Globus pallidus (tissue), 1 donor: ENCODE results near the gene FKBP2.

Experiments used
- DNase-seq: peaks from one replicate; pipeline ENCODE4 v3.0.0-alpha.2; 2015; ENCODE audit warnings: low spot score

FKBP2 gene

DNA sequence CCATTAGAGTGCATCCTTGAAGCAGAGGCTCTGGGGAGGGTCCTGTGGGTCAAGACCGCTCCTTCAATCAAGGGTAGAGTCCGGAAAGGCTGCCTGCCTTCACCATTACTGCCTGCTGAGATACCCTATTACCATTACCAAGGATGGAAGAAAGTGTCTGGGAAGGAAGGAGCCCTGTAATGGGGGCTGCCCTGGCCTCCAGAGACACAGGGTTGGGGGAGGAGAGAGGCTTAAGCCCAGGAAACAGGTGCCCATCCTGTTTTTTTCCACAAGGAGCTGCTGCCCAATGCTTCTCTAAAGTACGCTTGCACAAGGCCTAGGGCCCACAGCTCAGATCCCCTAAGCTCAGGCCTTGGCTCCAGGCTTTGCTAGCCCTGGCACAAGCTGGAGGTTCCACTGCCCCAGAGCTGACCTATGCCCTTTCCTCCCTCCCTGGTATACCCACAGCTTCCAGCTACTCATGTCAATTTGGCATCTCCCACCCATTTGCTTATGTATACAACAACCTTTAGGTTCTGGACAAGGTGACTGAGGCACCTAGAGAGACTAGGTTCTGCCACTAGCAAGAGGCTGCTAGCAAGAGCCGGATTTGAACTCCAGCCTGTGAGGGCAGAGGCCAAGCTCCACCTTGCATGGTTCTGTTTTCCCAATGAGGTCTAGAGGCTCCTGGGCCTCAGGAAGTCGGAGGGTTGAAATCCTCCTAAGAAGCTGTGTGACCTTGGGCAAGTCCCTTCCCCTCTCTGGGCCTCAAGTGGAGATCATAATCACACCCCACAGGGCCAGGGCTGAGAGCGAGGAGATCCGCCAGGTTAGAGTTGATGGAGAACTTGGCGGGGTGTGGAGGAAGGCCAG lies 8.9 kb downstream of the FKBP2 start:
- no peak for DNase-seq

DNA sequence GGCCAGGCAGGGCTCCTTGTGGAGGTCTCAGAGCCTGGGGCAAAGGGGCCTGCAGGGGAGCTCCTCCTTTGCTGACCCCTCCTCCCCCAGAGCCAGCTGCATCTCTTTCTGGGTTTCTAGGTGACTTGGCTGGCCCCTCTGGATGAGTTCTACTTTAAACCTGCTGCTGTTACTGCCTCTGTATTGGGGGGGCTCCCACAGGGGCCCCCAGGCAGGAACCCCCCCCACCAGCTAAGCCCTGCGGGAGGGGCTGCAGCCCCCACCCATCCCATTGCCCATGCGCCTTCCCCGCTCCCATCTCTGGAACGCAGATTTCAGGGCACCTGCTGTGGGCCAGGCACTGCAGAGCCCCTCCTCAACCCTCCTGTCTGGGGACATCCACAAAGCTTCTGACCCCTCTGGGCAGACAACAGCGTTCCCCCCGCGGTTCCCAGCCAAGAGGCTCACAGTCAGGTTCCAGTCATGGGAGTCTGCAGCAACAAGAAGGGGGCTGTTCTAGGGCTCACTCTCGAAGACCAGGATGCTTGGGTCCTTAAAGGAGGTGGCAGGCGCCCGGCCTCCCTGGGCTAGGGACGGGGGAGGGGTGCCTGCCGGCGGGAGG lies 9.6 kb downstream of the FKBP2 start:
- DNase-seq = no peak

DNA sequence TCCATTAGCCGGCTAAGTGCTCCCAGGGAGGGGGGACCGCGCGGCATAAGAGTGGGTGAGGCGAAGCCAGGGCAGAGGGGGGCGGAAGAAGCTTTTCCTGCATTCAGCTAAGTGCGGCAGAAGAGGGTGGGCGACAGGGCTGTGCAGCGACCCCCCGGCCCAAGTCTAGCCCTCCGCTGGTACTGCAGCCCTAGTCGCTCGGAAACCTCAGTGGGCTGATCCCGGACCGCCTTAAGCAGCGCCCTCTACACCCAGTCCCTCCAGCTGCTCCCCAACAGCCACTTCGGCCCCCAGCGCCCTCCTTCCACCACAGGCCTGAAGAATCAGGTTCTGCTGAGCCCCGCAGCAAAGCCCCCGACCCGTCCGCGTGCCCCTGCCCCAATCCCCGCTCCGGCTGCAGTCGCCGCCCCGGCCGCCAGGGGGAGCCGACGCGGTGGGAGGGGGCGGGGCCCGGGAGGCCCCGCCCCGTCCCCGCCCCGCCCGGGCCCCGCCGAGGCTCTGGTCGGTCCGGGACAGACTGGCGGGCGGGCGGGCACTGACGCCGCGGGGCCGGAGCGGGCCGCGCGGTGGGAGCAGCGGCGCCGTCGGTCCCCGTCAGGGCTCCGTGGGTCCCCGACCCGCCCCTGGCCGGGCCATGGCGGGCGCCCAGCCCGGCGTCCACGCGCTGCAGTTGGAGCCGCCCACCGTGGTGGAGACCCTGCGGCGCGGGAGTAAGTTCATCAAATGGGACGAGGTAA lies 10.3 kb downstream of the FKBP2 start, which contains the start of gene PLCB3:
TSS of gene PLCB3 (plus strand) at position 515 of the 737 bp plus-strand sequence. CDS start at position 635, 120 bp downstream.
- no peak for DNase-seq

DNA sequence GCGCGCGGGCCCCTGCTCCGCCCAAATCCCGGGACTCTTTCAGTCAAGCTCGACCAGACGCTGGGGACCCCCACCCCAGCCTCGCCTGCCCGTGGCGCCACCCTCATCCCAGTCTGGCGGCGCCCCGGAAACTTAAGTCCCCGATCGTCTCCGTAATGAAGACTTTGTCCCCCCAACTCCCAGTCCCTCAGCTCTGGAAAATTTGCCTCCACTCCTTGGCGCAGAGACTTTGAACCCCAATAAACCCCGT lies 10.8 kb downstream of the FKBP2 start:
- DNase-seq = no peak

DNA sequence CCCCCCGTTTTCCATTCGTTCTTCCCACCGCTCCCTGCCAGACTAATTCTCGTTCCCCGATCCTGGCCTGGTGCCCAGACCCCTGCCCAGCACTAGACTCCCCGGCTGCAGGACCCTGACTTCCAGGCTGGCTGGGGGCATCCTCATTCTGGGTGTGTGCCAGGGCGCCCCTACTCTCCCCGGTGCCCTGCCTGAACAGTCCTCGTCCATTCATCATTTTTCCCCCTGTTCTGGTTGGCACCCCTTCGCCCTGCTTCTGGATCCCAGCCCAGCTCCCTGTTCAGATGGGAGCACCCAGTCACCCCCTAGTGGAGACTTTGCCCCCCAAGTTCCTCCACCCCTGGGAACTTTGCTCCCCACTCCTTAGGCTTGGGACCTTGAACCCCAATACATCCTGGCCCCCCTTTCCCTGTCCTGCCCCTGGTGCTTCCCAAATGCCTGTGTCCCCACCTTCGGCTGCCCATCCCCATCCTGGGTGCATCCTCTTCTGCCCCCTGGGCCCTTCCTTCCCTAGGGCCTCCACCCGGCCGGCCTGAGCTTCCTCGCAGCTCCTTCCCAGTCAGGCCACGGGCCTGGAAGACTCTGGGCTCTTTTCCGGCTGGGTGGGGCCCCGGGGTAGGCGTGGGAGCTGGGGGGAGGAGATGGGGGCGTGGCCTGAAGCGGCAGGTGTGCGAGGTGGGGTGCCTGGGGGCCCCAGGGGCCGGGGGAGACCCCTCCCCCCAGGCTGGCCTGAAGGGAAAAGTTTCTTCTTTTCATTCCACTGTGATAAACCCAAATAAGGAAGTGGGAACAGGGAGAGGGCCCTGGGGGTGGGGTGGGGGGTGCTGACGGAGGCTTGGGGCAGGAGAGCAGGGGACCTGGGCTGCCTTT lies 11.3 kb downstream of the FKBP2 start:
- no peak for DNase-seq

DNA sequence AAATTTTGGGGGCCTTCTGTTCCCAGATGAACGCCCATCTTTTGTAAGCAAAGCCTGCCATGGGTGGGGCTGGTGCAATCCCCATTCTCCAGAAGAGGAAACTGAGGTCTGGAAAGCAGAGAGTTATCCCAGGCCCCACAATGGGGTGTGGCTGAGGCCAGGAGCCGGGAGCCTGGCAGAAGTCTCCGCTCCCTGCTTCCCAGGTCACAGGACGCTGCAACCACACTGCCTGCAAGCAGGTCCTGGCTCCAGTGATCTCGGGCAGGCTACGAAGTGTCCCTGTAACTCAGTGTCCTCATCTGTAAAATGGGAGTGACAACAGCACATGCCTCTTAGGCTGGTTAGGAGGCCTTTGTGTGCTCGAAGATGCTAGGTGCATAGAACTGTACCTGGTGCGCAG lies 12.1 kb downstream of the FKBP2 start:
- no peak for DNase-seq

DNA sequence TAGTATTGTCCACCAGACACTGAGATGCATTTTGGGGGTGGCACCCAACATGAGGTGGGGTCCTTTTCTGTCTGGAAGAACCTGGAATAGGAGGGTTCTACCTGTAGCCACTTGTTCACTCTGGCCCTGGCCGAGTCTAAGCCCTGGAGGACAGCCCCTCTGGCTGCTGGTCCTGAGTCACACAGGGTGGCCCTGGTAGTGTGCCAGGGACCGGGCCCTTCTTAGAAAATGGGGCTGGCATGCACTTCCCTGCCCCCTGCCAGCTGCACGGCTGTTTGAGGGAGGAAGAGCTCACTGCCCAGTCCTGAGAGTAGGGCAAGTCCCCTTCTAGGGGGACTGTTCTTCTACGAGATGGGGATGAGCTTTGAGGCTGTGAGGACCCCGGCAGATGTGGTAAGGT lies 12.6 kb downstream of the FKBP2 start:
- DNase-seq = no peak

DNA sequence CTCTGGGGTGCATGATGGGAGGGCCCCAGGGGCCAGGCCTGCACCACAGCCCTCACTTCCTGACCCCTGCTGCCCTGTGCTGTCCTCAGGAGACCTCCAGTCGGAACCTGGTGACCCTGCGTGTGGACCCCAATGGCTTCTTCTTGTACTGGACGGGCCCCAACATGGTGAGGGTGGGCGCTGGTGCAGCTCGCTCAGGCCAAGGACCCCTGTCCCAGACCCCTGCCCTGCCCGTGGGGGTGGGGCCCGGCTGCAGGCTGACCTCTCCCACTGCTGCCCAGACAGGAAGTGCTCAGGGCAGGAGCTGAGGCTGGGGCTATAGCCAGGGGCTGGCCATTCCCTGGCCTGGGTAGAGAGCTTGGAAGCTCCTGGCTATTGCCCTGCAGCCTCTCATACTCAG lies 13.4 kb downstream of the FKBP2 start:
- DNase-seq = no peak

DNA sequence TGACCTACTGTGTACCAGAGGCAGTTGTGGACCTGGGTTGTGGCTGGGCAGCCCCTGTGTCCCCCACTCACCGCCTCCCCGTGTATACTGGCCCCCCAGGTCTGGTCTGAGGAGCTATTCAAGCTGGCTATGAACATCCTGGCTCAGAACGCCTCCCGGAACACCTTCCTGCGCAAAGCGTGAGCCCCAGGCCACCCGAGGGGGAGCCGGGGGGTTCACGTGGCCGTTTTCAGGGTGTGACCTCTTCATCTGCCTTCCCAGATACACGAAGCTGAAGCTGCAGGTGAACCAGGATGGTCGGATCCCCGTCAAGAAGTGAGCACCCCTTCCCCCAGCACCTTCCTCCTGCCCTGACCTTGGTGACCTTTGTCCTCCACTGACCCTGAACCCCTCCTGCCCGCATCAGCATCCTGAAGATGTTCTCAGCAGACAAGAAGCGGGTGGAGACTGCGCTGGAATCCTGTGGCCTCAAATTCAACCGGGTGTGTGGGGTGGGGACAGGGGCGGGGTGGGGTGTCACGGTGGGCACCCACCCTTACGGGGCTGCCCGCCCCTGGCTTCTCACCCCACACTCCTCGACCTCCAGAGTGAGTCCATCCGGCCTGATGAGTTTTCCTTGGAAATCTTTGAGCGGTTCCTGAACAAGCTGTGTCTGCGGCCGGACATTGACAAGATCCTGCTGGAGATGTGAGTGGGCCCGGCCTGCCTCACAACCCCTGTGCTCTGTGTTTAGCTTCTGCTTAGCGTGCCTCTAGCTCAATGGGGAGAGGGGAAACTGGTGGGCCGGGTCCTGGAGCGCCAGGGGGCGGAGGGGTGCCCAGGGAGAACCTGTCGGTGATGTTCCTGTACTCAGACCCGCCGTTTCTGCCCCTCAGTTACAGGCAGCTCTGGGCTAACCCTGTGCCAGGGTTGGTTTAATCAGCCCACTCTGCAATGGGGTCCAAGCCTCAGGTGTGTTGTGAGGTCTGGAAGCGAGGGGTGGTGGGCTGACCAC lies 14.5 kb downstream of the FKBP2 start:
- no peak for DNase-seq

DNA sequence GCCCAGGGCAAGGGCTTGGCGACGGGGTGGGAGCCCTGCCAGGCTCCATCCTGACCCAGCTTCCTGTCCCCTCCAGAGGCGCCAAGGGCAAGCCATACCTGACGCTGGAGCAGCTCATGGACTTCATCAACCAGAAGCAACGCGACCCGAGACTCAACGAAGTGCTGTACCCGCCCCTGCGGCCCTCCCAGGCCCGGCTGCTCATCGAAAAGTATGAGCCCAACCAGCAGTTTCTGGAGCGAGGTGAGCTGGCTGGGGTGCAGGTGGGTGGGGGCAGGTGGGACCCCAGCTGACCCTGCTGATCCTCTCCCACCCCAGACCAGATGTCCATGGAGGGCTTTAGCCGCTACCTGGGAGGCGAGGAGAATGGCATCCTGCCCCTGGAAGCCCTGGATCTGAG lies 15.4 kb downstream of the FKBP2 start:
- no peak for DNase-seq

DNA sequence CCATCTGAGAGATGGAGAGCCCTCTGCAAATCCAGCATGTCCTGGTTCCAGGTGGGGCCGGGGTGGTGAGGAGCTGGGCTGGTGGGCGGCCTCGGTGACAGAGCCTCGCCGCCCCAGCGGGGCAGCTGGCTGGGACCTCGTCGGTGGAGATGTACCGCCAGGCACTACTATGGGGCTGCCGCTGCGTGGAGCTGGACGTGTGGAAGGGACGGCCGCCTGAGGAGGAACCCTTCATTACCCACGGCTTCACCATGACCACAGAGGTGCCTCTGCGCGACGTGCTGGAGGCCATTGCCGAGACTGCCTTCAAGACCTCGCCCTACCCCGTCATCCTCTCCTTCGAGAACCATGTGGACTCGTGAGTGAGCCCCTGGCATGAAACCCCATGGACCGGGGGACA lies 17.5 kb downstream of the FKBP2 start:
- no peak for DNase-seq

DNA sequence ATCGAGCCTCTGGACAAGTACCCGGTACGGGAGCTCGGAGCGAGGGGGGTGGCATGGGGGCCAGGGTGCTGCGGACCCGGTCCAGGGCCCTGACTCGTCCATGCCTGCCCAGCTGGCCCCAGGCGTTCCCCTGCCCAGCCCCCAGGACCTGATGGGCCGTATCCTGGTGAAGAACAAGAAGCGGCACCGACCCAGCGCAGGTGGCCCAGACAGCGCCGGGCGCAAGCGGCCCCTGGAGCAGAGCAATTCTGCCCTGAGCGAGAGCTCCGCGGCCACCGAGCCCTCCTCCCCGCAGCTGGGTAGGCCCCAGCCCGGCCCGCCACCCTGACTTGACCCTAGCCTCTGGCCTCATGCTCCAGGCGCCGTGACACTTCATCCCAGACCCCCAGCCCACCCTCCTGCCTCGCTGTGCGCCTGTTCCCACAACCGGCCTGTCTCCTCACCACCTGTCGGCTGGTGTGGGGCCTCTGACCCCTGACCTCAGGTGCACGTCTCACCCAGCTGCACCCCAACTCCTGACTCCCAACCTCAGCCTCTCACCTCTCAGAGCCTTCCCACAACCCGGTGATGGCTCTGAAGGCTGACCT lies 18.1 kb downstream of the FKBP2 start:
- DNase-seq = no peak

DNA sequence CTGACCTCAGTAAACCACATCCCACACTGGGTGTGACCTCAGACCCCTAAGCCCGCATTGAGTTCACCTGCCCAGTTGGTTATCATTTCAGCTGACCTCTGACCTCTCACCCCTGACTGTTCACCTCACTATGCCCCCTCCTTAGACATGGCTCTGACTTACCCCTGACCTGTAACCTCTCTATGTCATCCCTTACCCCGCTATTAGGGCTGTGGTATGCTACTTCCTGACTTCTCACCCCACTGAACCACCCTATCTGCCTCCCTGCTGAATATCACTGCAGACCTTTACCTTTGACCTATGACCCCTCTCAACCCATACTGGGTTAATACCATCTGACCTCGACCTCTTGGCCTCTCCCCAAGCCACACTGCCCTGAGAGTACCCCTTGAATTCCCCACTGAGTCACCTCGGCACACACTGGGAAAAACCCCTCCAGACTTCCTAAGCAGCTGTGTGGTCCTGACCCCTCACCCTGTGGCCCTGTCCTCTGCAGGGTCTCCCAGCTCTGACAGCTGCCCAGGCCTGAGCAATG lies 18.7 kb downstream of the FKBP2 start:
- no peak for DNase-seq

DNA sequence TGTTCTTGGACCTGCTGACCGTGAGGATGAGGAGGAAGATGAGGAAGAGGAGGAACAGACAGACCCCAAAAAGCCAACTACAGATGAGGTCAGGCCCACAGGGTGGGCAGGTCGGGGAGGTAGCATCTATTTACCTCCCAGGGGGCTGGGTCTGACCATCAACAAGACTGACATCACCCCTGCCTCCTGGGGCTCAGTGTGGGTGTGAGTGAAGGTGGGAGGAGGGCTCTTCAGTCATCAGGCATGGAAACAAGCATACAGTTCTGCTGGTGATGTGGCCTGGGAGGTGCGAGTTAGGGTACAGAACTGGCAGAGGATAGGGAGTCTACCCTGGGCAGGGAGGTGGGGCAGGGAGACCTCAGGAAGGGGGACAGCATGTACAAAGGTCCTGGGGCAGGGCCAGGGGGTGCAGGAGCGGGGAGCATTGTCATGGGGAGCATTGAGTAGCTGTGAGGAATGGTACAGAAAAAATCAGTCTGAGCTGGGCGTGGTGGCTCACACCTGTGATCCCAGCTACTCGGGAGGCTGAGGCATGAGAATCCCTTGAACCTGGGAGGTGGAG lies 19.3 kb downstream of the FKBP2 start:
- no peak for DNase-seq

DNA sequence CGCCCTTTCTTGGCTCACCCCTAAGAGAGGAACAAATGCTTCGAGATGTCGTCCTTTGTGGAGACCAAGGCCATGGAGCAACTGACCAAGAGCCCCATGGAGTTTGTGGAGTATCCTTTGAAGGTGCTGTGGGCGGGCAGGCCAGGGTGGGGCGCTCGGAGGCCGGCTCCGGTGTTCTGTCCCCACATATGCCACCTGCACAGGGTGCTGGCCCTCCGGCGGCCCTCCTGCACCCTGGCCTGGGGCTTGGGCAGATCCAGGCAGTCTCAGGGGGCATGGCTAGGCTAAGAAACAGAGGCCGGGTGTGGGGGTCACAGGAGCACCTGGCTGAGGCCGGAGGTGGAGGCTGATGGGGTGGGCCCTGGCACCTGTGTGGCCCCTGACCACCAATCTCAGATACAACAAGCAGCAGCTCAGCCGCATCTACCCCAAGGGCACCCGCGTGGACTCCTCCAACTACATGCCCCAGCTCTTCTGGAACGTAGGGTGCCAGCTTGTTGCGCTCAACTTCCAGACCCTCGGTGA lies 20.7 kb downstream of the FKBP2 start:
- no peak for DNase-seq

DNA sequence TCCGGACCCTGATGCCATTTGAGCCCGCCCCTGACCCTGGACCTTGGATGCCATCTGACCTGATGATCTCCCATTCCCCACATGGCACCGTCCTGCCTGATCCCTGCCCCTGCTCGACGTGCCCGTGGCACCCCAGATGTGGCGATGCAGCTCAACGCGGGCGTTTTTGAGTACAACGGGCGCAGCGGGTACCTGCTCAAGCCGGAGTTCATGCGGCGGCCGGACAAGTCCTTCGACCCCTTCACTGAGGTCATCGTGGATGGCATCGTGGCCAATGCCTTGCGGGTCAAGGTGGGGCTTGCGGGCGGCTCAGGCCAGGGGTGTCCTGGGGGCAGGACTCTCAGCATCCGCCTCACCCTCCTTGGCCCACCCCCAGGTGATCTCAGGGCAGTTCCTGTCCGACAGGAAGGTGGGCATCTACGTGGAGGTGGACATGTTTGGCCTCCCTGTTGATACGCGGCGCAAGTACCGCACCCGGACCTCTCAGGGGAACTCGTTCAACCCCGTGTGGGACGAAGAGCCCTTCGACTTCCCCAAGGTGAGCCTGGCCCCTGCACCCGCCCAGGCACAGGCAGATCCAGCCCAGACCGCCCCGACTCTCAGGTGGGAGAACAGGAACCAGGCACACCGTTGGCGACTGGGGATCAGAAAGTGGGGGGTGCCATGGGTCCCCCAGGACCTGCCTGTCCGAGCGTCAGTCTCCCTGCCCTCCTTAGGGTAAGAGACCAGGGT lies 21.5 kb downstream of the FKBP2 start:
- DNase-seq = no peak

DNA sequence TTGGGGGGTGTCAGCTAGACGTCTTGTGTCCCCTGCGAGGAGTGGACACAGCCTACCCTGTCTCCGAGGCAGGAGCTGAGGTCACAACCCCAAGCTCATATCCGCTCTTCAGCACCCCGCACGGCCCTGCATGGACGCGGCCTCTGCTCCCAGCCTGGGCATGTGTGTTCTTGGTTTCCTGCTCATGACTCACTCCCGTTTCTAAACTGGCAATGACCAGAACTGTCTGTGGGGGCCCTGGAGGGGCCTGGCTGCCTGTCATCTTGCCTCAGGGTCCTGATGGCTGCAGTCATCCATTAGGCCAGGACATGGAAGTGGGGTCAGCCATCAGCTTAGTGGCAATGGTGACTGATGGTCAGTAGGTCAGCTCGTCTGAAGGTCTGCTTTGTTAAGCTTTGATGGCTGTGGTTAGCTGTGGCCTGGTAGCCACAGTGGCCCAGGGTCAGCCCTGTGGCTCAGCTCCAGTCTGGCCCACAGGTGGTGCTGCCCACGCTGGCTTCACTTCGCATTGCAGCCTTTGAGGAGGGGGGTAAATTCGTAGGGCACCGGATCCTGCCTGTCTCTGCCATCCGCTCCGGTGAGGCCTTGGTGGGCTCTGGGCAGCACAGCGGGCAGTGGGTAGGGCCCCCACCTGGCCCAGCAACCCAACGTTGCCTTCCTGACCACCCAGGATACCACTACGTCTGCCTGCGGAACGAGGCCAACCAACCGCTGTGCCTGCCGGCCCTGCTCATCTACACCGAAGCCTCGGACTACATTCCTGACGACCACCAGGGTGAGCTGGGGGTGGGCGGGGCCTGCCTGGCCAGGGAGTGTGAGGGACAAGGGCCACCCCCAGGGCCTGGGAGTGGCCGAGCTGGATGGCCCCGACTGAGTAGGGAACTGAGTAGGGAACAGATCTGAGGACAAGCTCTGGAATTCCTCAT lies 22.4 kb downstream of the FKBP2 start:
- no peak for DNase-seq

DNA sequence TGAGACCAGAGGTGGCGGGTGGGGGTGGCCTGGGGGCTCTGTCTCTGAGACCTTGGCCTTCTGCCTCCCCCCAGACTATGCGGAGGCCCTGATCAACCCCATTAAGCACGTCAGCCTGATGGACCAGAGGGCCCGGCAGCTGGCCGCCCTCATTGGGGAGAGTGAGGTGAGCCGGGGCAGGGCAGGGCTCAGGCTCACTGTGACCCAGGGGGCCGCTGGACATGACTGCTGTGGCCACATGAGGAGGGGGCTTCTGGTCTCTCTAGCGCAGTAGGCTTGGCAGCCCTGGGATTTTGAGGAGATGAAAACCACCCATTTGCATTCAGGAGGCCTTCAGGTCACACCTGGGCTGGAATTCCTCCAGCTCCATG lies 23.0 kb downstream of the FKBP2 start:
- no peak for DNase-seq
